HG02678 (cell line): ENCODE measurements around the gene SSR2.

Experiments used
- ATAC-seq: cut with Tn5 transposase; IDR thresholded peaks from one replicate; pipeline ENCODE4 v1.9.1; 2021; ENCODE audit warnings: mild to moderate bottlenecking, moderate library complexity; ENCODE audit not compliant: unreplicated experiment

The SSR2 gene

GRCh38 chr1:156020293-156021092, at the start of gene SSR2:
Gene SSR2 (minus strand): TSS chr1:156020951. CDS start chr1:156020167, 784 bp downstream.
- ATAC-seq: peak; percentile 97

- ATAC-seq: no peak
Measured at GRCh38 chr1:156070548-156070947, 49.8 kb upstream of the SSR2 start.

GRCh38 chr1:156069490-156070455, 49.0 kb upstream of the SSR2 start:
- ATAC-seq: no peak

DNA sequence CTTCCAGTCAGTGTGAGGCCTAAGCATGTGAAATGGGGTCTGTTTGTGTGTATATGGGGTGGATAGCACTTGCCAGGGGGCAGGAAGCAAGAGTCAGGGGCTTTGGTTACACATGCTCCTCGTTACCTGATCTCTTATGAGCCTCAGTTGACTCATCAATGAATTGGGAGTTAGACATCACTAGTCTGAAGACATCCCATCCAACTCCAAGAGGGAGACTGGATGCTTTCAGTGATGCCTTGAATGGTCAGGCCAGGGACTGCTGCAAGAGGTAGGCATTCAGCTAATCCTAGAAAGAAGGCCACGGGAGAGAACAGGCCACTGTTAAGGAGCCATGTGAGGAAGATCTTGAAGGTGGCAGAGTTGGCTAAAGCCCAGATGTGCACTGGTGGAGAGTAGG, 46.5 kb upstream of the SSR2 start:
- ATAC-seq: no peak

DNA sequence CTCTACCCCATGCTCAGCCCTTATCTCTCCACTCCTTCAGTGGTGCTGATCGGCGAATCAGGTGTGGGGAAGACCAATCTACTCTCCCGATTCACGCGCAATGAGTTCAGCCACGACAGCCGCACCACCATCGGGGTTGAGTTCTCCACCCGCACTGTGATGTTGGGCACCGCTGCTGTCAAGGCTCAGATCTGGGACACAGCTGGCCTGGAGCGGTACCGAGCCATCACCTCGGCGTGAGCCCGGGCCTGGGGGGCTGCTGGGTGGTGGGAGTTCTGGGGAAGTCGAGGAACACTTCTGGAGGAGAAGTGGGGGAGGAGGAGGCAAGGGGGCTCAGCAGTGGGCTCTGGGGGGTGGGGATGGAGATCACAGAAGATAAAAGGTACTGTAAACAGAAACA, 45.1 kb upstream of the SSR2 start:
- ATAC-seq: no peak

GRCh38 chr1:156065212-156065611, 44.5 kb upstream of the SSR2 start:
- ATAC-seq: no peak

DNA sequence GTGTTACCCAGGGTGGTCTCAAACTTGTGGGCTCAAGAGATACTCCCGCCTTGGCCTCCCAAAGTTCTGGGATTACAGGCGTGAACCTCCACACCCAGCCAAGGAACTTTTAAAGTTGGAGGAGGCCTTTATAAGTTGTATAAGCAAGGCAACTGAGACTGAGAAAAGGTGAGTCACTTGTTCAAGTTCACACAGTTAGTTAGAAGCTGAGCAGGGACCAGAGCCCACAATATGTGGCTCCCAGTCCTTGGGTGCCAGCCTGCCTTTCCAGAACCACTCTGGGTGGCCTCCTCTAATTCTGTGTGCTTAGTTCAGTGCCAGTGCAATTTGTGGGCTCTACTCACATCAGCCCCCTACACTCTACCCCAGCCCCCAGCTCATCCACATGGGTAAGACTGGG, 43.9 kb upstream of the SSR2 start:
- ATAC-seq: no peak

DNA sequence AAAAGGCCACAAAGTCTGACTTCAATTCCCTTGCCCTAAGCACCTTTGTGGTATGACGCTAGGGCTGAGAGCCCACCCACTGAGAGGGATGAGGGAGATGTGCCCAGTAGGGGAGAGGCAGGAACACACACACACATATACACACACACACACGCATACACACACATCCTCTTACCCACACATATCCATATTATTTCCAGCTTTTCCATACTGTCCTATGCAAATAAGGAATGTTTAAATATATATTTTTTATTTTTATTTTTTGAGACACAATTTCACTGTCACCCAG, 43.2 kb upstream of the SSR2 start:
- no peak for ATAC-seq

DNA sequence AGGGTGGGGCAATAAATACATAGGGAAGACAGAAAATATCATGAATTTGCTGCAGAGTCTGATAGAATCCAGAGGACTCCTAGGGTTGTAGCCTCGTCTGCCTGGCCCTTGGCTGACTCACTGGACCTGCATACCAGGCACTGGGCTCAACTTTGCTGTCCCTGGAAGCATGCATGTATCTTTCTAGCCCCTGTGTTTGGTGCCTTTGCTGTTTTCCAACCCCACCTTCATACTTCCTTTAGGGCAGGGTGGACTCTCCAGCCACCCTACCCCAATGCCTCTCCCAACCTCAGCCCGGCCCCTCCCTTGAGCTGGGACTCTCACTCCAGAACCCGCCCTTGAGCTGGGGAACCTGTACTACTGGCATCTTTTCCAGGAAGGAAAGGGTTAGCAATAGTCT, 41.4 kb upstream of the SSR2 start:
- no peak for ATAC-seq

DNA sequence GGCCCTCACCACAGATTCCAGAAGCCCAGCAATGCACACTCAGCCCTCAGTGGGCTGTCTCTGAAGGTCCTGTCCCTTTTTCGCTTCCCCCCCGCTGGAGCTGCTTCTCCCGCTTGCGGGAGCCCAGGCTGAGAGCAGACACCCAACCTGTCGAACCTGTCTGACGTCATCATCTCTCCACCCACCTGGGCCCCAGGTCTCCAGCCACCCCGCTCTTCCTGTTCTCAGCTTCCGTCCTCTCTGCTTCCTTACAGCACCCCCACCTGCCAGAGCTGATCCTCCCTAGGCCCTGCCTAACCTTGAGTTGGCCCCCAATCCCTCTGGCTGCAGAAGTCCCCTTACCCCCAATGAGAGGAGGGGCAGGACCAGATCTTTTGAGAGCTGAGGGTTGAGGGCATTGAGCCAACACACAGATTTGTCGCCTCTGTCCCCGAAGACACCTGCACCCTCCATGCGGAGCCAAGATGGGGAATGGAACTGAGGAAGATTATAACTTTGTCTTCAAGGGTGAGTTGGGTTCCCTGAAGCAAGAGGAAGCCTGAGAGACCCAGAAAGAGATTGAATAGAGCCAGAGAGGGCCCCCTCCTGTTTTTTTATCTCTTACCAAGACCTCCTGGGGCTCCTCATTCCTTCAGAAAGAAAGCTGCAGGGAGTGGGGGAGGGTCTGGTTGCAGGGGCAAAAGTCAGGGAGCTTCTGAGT, 40.3 kb upstream of the SSR2 start, which contains the start of gene RAB25:
RAB25 (plus strand) TSS at position 224 of the 700 bp plus-strand sequence; CDS start at position 465, 241 bp downstream.
- ATAC-seq: no peak

GRCh38 chr1:156056326-156056849, 35.6 kb upstream of the SSR2 start:
- no peak for ATAC-seq

DNA sequence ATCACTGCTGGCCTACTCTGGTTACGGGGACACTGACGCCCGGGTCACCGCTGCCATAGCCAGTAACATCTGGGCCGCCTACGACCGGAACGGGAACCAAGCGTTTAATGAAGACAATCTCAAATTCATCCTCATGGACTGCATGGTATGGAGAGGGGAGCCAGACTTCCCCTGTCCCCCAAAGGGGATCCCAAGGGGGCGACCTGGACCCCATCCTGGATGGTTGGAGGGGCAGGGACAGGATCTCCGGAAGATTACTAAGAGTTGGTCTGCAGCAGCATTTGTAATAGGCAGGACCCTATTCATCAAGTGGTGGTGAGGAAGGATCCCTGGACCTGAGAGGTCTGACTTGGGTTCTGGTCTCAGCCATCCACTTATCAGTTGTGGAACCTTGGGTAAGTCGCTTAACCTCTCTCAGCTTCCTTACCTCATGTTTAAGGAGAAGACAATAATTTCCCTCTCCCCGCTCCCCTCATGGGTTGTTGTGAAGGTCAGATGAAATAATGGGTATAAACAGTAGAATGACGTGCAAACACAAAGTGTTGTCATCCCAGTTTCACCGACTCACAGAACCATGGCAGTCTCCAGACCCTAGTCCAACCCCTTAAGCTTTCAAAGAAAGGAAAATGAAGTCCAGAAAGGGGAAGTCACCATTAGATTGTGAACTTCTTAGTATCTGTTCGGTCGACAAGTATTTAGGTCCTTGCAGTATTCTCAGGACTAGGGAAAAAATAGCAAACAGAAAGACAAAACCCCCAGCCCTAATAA, 34.7 kb upstream of the SSR2 start:
- ATAC-seq: no peak

DNA sequence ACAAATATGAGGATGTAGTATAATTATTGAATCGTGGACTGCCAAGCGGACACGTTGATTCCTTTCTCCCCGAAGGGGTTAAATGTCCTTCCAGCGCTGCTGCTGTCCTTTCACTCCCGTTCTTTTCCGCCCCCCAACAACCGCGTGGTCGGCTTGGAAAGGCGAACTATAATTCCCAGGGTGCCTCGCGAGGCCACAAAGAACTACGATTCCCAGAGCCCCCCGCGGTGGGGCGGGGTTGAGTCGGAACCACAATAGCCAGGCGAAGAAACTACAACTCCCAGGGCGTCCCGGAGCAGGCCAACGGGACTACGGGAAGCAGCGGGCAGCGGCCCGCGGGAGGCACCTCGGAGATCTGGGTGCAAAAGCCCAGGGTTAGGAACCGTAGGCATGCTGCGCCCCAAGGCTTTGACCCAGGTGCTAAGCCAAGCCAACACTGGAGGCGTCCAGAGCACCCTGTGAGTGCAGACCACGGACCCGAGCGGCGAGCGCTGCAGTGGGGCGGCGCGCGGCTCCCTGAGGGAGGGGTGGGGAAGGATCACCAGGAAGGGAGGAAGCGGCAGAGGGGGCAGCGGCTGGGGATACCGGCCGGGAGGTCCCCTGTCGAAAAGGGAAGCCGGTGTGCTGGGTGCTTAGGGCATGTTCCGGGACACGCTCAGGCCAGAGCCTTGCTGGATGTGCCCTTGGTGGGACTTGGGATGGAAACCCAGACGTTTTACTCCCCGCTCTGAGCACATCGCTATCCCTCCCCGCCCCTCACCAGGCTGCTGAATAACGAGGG, 33.9 kb upstream of the SSR2 start, which contains the start of gene LAMTOR2:
LAMTOR2 (plus strand) TSS at position 283 of the 781 bp plus-strand sequence; CDS start at position 391, 108 bp downstream.
- ATAC-seq: peak; percentile 71

GRCh38 chr1:156053768-156054499, 33.2 kb upstream of the SSR2 start, which contains the start of gene UBQLN4:
Gene UBQLN4 (minus strand): TSS chr1:156053798. CDS start chr1:156053701, 97 bp downstream.
- ATAC-seq: peak; percentile 60

GRCh38 chr1:156052862-156053767, 32.4 kb upstream of the SSR2 start:
- peak; percentile 20 for ATAC-seq

- ATAC-seq: no peak
Measured at GRCh38 chr1:156051011-156051725, 30.4 kb upstream of the SSR2 start.

GRCh38 chr1:156050376-156050775, 29.6 kb upstream of the SSR2 start:
- no peak for ATAC-seq
